Heart right ventricle (tissue), 16 donors: ENCODE measurements around the gene MMAB. TPM values are rescaled to one million over a fixed set of nuclear protein-coding genes. Genes with fewer than 3 reads are reported as not detected.
A peak's percentile ranks its signal among the peaks of the same experiment; 100 is the strongest.

ENCODE experiments used
- ATAC-seq, 8 donors: fragments of 200-7000 bp; cut with Tn5 transposase; one replicate each; pipeline ENCODE4 v1.9.1; 2020; ENCODE audit warnings: mild to moderate bottlenecking in 8 of 8, moderate library complexity in 8 of 8, moderate number of reproducible peaks in 1 of 8
- DNase-seq, 2 donors: peaks; one replicate each; pipeline ENCODE4 v3.0.0-alpha.2; 2020
- H3K27ac ChIP-seq, 10 donors: fragments of 200-600 bp; sonication (generic) in 2 of 10; one replicate each; pipeline versions ENCODE4 v1.5.0 to v1.8.0; 2020 to 2022; ENCODE audit warnings: mild to moderate bottlenecking in 3 of 10
- H3K27me3 ChIP-seq, 7 donors: fragments of 200-600 bp; one replicate each; pipeline ENCODE4 v1.8.0; 2021 to 2022; ENCODE audit warnings: mild to moderate bottlenecking in 2 of 7
- H3K36me3 ChIP-seq, 9 donors: fragments of 200-600 bp; sonication (generic) in 1 of 9; one replicate each; pipeline versions ENCODE4 v1.5.0 to v1.8.0; 2020 to 2022; ENCODE audit warnings: mild to moderate bottlenecking in 2 of 9
- H3K4me1 ChIP-seq, 9 donors: fragments of 200-600 bp; sonication (generic) in 1 of 9; one replicate each; pipeline versions ENCODE4 v1.5.0 to v1.8.0; 2020 to 2022; ENCODE audit warnings: mild to moderate bottlenecking in 4 of 9
- H3K4me3 ChIP-seq, 10 donors: fragments of 200-600 bp; sonication (generic) in 2 of 10; one replicate each; pipeline versions ENCODE4 v1.5.0 to v1.8.0; 2020 to 2022; ENCODE audit warnings: mild to moderate bottlenecking in 7 of 10, moderate library complexity in 2 of 10
- H3K9me3 ChIP-seq, 11 donors: fragments of 200-600 bp in 10 of 11; sonication (generic) in 2 of 11; one replicate each; pipeline versions ENCODE4 v1.5.0 to v1.8.0; 2013 to 2022; ENCODE audit warnings: mild to moderate bottlenecking in 2 of 11, control low read depth in 1 of 11, moderate library complexity in 1 of 11
- WGBS, 2 donors: extraction: QIAGEN DNeasy Blood & Tissue Kit; methylation state at CpG; one replicate each; pipeline ENCODE4 v1.1.7; 2013; ENCODE audit warnings: inconsistent platforms in 1 of 2; 5-methylcytosine and 5-hydroxymethylcytosine counted together
- intact Hi-C, 10 donors: fragments of 100-400 bp; cut with DNase I; formaldehyde crosslinking; loops; one replicate each; pipeline versions ENCODE4 v1.11.1 to v1.14.2; 2022
- polyA plus RNA-seq, 2 donors: library from polyadenylated mRNA; stranded (reverse); fragments of 200-250 nt; gene quantifications; one replicate each; pipeline ENCODE4 v1.2.3, GENCODE V29; 2013
- total RNA-seq, 10 donors: library from RNA; stranded (reverse); fragmentation: NEBNext Ultra II Directional in 3 of 10; extraction: Animal tissue kit (Norgen Biotek cat#: 25700) in 3 of 10; gene quantifications; one replicate each; pipeline versions ENCODE4 v1.2.1 to v1.2.4, GENCODE V29; 2021 to 2023
- TF ChIP-seq, protein P1 (sequence below), 9 donors: fragments of 200-600 bp; sonication (generic) in 2 of 9; IDR thresholded peaks; one replicate each; pipeline versions ENCODE4 v1.5.0 to v1.8.0; 2021 to 2022; ENCODE audit warnings: antibody characterized with exemption in 9 of 9, mild to moderate bottlenecking in 5 of 9, moderate library complexity in 1 of 9
- donor health status: Arrhythmogenic right ventricular cardiomyopathy.
- donor health status: ischemic (EF 13 %, LVEDD 7.1; RV severe dilation, severe dysfunction).
- donor health status: healthy with polysubstance abuse.
- donor health status: DM: no; HTN: yes; CAD: no.
- donor health status: DM: no; HTN: no; CAD: no.
- donor health status: ischemic (EF 25% LVEDD 6.9; RV normal size, moderate dysfunction).
- donor health status: ischemic (EF 25% LVEDD 5.7; RV mildly dilated, moderate dysfunction).
- donor health status: healthy.
- donor health status: DM: yes; HTN: yes; CAD: no.
- donor health status: Ischemic cardiomyopathy.
- donor health status: ischemic (EF 35%, LVEDD 5.7; RV mildly dilated, moderate dysfunction).
- donor health status: nonischemic (EF 11% LVEDD 7.7; RV severe dilation, severe dysfunction).
- donor health status: DM: yes; HTN: yes; CAD: no.
- donor health status: PGD.
- donor health status: ischemic (EF 29% LVEDD 5.4; RV normal size, mild dysfunction).
- donor health status: nonischemic (EF 23%, LVEDD 6.1; RV moderate dilation, normal function).

Gene MMAB
- total and polyA plus RNA-seq, 12 donors, result 27.7 to 50.7 (median 42.2) TPM

DNA sequence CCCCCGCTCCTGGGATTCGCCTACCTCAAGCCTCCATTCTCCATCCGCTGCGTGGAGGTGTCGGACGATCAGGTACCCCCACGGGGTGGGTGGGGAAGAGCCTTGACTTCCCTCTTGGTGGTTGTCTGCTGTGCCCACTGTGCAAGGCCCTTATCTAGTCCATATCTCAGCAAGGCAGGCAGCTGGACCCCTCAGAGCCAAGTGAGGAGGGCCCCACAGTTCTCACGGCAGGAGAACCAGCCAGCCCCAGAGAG lies 39.9 kb downstream of the MMAB start:
- Histone ChIP-seq H3K27me3 (no peaks in the 10 kb centered on the region), H3K9me3 (no peaks in the 10 kb centered on the region), H3K4me3 (no peak overlapping the region), H3K36me3 (peaks cover 0 to 93% (median 26%) of the 10 kb centered on the region in 9 donors), H3K4me1 (peaks cover 0 to 10% (median 0%) of the 10 kb centered on the region in 9 donors), H3K27ac (no peak overlapping the region)
- ATAC-seq (peak in 1 of 8 donors; percentile 21), DNase-seq (no peak)
- intact Hi-C loops, result no loop called here
- TF ChIP-seq, protein P1, sequence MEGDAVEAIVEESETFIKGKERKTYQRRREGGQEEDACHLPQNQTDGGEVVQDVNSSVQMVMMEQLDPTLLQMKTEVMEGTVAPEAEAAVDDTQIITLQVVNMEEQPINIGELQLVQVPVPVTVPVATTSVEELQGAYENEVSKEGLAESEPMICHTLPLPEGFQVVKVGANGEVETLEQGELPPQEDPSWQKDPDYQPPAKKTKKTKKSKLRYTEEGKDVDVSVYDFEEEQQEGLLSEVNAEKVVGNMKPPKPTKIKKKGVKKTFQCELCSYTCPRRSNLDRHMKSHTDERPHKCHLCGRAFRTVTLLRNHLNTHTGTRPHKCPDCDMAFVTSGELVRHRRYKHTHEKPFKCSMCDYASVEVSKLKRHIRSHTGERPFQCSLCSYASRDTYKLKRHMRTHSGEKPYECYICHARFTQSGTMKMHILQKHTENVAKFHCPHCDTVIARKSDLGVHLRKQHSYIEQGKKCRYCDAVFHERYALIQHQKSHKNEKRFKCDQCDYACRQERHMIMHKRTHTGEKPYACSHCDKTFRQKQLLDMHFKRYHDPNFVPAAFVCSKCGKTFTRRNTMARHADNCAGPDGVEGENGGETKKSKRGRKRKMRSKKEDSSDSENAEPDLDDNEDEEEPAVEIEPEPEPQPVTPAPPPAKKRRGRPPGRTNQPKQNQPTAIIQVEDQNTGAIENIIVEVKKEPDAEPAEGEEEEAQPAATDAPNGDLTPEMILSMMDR (IDR thresholded peaks at IDR 0.05), result no peak
- 93 to 95% methylated on average over 8 of the region's 8 CpGs for WGBS, 2 donors

DNA sequence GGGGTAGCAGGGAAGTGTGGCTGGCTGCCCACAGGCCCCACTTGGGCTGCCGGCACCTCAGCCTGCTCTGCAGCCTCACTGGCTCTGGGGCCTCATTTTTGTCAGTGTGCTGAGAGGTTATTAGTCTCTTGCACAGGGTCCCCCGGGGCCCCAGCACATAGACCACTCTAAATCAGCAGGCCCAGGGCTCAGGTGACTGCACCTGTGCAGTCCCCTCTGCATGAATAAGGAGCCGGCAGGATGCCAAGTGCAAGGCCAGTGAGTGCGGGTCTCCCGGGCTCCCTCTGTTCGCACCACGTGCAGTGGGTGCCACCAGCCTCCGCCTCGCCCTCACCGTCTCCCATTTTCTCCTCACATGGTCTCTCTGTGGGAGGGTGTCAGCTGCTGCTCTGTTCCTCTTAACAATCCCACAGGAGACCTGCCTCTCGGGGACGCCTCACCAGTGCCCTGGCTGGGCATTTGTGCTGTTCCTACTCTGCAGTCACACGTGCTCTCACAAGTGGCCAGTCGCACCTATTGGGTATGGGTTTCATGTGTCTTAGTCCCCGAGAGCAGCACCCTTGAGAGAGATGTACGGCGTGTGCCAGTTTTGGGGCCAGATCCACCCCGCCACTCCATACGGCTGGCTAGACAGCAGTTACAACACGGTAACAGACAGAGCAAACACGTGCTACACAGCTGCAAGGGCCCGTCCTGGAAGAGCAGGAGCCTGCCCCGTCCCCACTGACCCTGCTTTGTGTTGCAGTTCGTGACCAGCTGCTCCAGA lies 40.4 kb downstream of the MMAB start:
- no peak for DNase-seq
- Histone ChIP-seq H3K9me3 (no peaks in the 10 kb centered on the region), H3K27me3 (no peaks in the 10 kb centered on the region), H3K4me1 (peaks cover 0 to 10% (median 0%) of the 10 kb centered on the region in 9 donors), H3K4me3 (no peak overlapping the region), H3K27ac (no peak overlapping the region), H3K36me3 (peaks cover 0 to 98% (median 29%) of the 10 kb centered on the region in 9 donors)
- ATAC-seq, result peak in 2 of 8 donors; percentile 13 to 16
- TF ChIP-seq, protein P1 (IDR thresholded peaks at IDR 0.05), result no peak
- 89 to 95% methylated on average over 24 of the region's 24 CpGs for WGBS, 2 donors
- intact Hi-C loops, result no loop called here

DNA sequence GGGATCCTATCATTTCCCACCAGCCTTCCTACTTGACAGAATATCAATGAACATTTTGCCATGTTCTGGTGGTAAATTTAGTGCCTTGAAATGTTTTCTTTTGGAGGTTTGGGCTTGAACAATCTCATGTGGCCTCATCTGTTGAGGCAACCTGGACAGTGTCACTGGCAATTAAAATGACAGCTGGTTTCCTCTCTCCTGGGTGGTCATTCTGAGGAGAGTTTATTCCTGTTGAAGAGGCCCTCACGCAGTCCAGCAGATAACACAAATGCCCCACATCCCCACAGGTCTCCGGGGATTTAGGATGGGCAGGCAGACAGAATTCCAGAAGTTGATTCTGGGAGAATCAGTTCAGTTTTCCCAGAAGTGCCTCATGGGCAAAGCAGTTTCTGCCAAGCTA lies 41.9 kb downstream of the MMAB start:
- Histone ChIP-seq H3K27ac (no peak overlapping the region), H3K9me3 (no peaks in the 10 kb centered on the region), H3K27me3 (no peaks in the 10 kb centered on the region), H3K36me3 (peaks cover 0 to 100% (median 43%) of the 10 kb centered on the region in 9 donors), H3K4me3 (no peak overlapping the region), H3K4me1 (peaks cover 0 to 10% (median 0%) of the 10 kb centered on the region in 9 donors)
- TF ChIP-seq, protein P1 (IDR thresholded peaks at IDR 0.05), result no peak
- WGBS, 2 donors, result 38 to 39% methylated on average over 2 of the region's 2 CpGs
- ATAC-seq (no peak), DNase-seq (no peak)
- intact Hi-C loops, result no loop called here

DNA sequence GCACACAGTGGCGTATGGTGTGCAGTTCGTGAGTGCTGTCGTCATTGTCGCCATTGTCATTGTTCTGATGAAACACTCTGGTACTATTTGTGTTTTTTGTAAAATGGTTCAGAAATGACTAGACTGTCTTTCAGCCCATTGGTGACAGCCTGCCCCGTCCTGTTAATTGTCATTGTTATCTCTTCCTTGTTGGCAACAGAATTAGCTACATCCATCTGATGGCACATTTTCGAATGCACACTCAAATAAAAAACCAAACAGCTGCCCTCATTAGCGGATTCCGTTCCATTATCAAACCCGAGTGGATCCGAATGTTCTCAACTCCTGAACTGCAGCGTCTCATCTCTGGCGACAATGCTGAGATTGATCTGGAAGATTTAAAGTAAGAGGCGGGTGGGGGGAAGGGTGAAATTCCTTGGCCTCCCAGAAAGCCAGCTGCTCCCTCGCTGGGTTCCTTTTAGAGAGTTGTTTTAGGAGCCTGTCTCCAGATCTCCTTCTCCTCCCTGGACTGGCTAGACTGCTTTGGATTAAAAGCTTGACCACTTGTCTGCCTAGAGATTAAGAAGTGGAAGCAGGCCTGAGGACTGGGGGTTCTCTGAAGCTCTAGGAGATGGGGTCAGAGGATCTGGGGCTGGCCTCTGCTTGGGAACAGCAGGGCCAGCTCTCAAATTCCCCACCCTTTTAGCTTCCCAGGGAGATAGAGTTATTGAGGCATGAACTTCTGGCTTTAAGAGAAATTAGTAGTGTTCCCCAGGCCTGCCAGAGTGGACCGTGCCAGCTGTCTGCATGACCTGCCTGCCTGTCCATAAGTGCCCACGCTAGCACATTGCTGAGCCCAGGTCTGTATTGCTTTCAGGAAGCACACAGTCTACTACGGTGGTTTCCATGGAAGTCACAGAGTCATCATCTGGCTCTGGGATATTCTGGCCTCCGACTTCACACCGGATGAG lies 43.3 kb downstream of the MMAB start:
- H3K4me3 ChIP-seq, result no peak overlapping the region
- DNase-seq, result no peak
- TF ChIP-seq, protein P1 (IDR thresholded peaks at IDR 0.05), result no peak
- no peaks in the 10 kb centered on the region for H3K27me3 ChIP-seq
- intact Hi-C loops, result loop anchor here in 1 of 10 donors (10.0 kb wide), 1 partner anchor 45 kb away; the partner anchor contains the start of genes MMAB and MVK
- peak in 2 of 8 donors; percentile 21 to 46 for ATAC-seq
- WGBS, 2 donors, result 65 to 72% methylated on average over 19 of the region's 19 CpGs
- H3K36me3 ChIP-seq, result peaks cover 0 to 100% (median 53%) of the 10 kb centered on the region in 9 donors
- H3K4me1 ChIP-seq, result peaks cover 0 to 10% (median 0%) of the 10 kb centered on the region in 9 donors
- H3K27ac ChIP-seq, result no peak overlapping the region
- no peaks in the 10 kb centered on the region for H3K9me3 ChIP-seq
